H1 (cell line): Measurements from ENCODE around the gene CCDC24.

ENCODE experiments used
- ATF3 ChIP-seq: IDR thresholded peaks from 2 replicates; pipeline ENCODE4 v1.6.1; 2011; ENCODE audit warnings: low read depth, mild to moderate bottlenecking, low read length; ENCODE audit not compliant: insufficient read depth
- EP300 ChIP-seq, 2 experiments: IDR thresholded peaks; 1 replicate in 1 of 2; 2 replicates in 1 of 2; pipeline ENCODE4 v1.6.1; 2011 to 2012; ENCODE audit warnings: low read depth in 2 of 2, low read length in 2 of 2, mild to moderate bottlenecking in 2 of 2, borderline replicate concordance in 1 of 2, inconsistent platforms in 1 of 2, moderate library complexity in 1 of 2
- GABPA ChIP-seq: IDR thresholded peaks from 2 replicates; pipeline ENCODE4 v1.6.1; 2011; ENCODE audit warnings: mild to moderate bottlenecking, low read length, moderate library complexity, borderline replicate concordance; ENCODE audit not compliant: insufficient read depth
- NANOG ChIP-seq: IDR thresholded peaks from 2 replicates; pipeline ENCODE4 v1.6.1; 2011; ENCODE audit warnings: low read length, low read depth, mild to moderate bottlenecking, inconsistent platforms; ENCODE audit not compliant: insufficient read depth, poor library complexity, severe bottlenecking
- POLR2A ChIP-seq, 2 experiments: IDR thresholded peaks; 1 replicate in 1 of 2; 2 replicates in 1 of 2; pipeline ENCODE4 v1.6.1; 2011; ENCODE audit warnings: low read depth in 2 of 2, low read length in 2 of 2, mild to moderate bottlenecking in 2 of 2; ENCODE audit errors: control extremely low read depth in 1 of 2
- POLR2AphosphoS5 ChIP-seq: IDR thresholded peaks from 2 replicates; pipeline ENCODE4 v1.6.1; 2011; ENCODE audit warnings: low read depth, low read length
- RFX5 ChIP-seq: IDR thresholded peaks from 2 replicates; pipeline ENCODE4 v1.6.1; 2011; ENCODE audit warnings: low read depth, low read length, improper control_type of control experiment, borderline replicate concordance
- SIN3A ChIP-seq, 2 experiments: IDR thresholded peaks in 1 of 2; conservative IDR thresholded peaks in 1 of 2; 2 replicates each; pipeline ENCODE4 v1.6.1; 2011 to 2012; ENCODE audit warnings: low read length in 2 of 2, improper control_type of control experiment in 1 of 2, low read depth in 1 of 2, mild to moderate bottlenecking in 1 of 2
- SUZ12 ChIP-seq: fragments of 200-600 bp; sonication (generic); IDR thresholded peaks from 2 replicates; pipeline ENCODE4 v1.6.1; 2012; ENCODE audit warnings: mild to moderate bottlenecking, inconsistent platforms, low read length, moderate library complexity, mixed read lengths
- TAF1 ChIP-seq: IDR thresholded peaks from 2 replicates; pipeline ENCODE4 v1.6.1; 2011; ENCODE audit warnings: mild to moderate bottlenecking, low read depth, low read length
- TBP ChIP-seq: IDR thresholded peaks from 2 replicates; pipeline ENCODE4 v1.6.1; 2011; ENCODE audit warnings: low read depth, low read length, improper control_type of control experiment
- ZNF274 ChIP-seq: IDR thresholded peaks from 2 replicates; pipeline ENCODE4 v1.7.0; 2012; ENCODE audit warnings: low read length, borderline replicate concordance; ENCODE audit errors: extremely low read depth
- TF ChIP-seq, protein P1 (sequence below), 3 experiments: IDR thresholded peaks; 1 replicate in 2 of 3; 2 replicates in 1 of 3; pipeline versions ENCODE4 v1.5.1 to v1.6.1; 2011; ENCODE audit warnings: low read length in 3 of 3, mild to moderate bottlenecking in 3 of 3, inconsistent platforms in 2 of 3, low read depth in 1 of 3, moderate library complexity in 1 of 3; ENCODE audit not compliant: insufficient read depth in 1 of 3; ENCODE audit errors: control extremely low read depth in 1 of 3
- TF ChIP-seq, protein P2 (sequence below): IDR thresholded peaks from 2 replicates; pipeline ENCODE4 v1.6.1; 2012; ENCODE audit warnings: inconsistent platforms

DNA sequence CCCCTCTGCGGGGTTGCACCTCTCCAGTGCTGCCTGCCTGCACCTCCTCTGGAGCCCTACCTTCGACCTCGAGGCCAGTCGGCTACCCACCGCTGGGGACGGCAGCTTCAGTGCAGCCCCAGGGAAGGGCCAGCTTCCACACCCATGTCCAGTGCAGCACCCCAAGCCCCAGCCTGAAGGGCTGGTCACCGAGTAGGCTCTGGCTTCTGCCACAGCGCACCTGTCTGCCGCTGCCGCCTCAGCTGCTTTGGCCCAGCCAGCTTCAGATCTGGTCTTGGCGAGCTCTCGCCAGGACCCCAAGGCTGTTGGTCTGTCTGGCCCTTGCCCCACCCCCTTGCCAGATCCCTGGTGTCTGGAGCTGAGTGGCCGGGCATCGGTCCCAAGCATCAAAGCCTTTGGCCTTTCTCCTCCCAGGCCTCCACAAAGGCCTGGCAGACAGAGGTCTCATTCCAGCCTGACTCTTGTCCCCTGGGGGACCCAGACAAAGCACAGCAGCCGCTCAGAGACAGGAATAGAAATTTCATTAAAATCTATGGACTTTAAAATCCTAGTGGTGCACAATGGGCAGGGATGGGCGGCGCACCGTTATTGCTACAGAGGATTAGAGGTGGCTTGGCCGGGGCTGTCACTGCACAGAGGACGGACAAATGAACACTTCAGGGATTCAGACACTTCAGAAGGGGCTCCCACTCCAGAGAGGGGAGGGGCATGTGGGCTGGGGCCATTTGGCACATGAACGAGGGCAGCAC is 4.8 kb downstream of the CCDC24 start:
- TF ChIP-seq TAF1, result no peak
- no peak for TF ChIP-seq SUZ12
- TF ChIP-seq, protein P1, sequence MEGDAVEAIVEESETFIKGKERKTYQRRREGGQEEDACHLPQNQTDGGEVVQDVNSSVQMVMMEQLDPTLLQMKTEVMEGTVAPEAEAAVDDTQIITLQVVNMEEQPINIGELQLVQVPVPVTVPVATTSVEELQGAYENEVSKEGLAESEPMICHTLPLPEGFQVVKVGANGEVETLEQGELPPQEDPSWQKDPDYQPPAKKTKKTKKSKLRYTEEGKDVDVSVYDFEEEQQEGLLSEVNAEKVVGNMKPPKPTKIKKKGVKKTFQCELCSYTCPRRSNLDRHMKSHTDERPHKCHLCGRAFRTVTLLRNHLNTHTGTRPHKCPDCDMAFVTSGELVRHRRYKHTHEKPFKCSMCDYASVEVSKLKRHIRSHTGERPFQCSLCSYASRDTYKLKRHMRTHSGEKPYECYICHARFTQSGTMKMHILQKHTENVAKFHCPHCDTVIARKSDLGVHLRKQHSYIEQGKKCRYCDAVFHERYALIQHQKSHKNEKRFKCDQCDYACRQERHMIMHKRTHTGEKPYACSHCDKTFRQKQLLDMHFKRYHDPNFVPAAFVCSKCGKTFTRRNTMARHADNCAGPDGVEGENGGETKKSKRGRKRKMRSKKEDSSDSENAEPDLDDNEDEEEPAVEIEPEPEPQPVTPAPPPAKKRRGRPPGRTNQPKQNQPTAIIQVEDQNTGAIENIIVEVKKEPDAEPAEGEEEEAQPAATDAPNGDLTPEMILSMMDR (IDR thresholded peaks at IDR 0.05; ENCODE audit: control extremely low read depth in 1 of 3, insufficient read depth in 1 of 3, low read depth in 1 of 3, low read length in 3 of 3), result no peak
- TF ChIP-seq POLR2A (IDR thresholded peaks at IDR 0.05; ENCODE audit: control extremely low read depth in 1 of 2, low read depth in 2 of 2, low read length in 2 of 2), result no peak
- TF ChIP-seq ZNF274, result no peak
- TF ChIP-seq POLR2AphosphoS5, result no peak
- no peak for TF ChIP-seq NANOG
- no peak for TF ChIP-seq EP300 (IDR thresholded peaks at IDR 0.05; ENCODE audit: borderline replicate concordance in 1 of 2, low read depth in 2 of 2, low read length in 2 of 2)
- TF ChIP-seq, protein P2, sequence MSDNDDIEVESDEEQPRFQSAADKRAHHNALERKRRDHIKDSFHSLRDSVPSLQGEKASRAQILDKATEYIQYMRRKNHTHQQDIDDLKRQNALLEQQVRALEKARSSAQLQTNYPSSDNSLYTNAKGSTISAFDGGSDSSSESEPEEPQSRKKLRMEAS, result no peak
- no peak for TF ChIP-seq GABPA
- no peak for TF ChIP-seq SIN3A (conservative IDR thresholded peaks at IDR 0.05 in 1 of 2, IDR thresholded peaks at IDR 0.05 in 1 of 2; ENCODE audit: low read depth in 1 of 2, low read length in 2 of 2)
- TF ChIP-seq RFX5, result no peak
- TF ChIP-seq ATF3, result no peak
- no peak for TF ChIP-seq TBP
